Subcutaneous adipose tissue (tissue), 4 donors: Measurements from ENCODE around the gene ANXA4. TPM values are rescaled to one million over a fixed set of nuclear protein-coding genes. Genes with fewer than 3 reads are reported as not detected.

Experiments
- total RNA-seq, 4 donors: library from RNA; depleted of rRNA; stranded (reverse); fragments of >200 nt; gene quantifications; one replicate each; pipeline ENCODE4 v1.1.0, GENCODE V29; 2016
- TF ChIP-seq, protein P1 (sequence below): fragments of 450-650 bp; IDR thresholded peaks from one replicate; pipeline ENCODE4 v1.5.1; 2016; ENCODE audit warnings: low read depth, mild to moderate bottlenecking, control low read depth, antibody characterized with exemption, moderate library complexity

ANXA4 gene
- total RNA-seq, 4 donors from 2014 or later, result 47.5 to 102 (median 71.0) TPM

DNA sequence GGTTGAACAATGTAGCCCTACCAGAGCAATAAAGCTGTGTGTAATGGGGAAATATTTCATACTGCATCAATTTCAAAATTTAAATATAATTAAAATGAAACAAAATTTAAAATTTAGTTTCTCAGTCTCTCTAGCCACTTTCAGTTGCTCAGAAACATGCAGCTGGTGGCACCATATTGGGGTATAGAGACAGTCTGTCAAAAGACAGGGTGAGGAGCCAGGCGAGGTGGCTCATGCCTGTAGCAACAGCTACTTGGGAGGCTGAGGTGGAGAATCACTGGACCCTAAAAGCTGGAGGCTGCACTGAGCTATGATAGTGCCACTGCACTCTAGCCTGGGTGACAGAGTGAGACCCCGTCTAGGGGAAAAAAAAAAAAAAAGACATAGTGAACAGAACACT lies 20.1 kb downstream of the ANXA4 start:
- TF ChIP-seq, protein P1, sequence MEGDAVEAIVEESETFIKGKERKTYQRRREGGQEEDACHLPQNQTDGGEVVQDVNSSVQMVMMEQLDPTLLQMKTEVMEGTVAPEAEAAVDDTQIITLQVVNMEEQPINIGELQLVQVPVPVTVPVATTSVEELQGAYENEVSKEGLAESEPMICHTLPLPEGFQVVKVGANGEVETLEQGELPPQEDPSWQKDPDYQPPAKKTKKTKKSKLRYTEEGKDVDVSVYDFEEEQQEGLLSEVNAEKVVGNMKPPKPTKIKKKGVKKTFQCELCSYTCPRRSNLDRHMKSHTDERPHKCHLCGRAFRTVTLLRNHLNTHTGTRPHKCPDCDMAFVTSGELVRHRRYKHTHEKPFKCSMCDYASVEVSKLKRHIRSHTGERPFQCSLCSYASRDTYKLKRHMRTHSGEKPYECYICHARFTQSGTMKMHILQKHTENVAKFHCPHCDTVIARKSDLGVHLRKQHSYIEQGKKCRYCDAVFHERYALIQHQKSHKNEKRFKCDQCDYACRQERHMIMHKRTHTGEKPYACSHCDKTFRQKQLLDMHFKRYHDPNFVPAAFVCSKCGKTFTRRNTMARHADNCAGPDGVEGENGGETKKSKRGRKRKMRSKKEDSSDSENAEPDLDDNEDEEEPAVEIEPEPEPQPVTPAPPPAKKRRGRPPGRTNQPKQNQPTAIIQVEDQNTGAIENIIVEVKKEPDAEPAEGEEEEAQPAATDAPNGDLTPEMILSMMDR, result no peak

DNA sequence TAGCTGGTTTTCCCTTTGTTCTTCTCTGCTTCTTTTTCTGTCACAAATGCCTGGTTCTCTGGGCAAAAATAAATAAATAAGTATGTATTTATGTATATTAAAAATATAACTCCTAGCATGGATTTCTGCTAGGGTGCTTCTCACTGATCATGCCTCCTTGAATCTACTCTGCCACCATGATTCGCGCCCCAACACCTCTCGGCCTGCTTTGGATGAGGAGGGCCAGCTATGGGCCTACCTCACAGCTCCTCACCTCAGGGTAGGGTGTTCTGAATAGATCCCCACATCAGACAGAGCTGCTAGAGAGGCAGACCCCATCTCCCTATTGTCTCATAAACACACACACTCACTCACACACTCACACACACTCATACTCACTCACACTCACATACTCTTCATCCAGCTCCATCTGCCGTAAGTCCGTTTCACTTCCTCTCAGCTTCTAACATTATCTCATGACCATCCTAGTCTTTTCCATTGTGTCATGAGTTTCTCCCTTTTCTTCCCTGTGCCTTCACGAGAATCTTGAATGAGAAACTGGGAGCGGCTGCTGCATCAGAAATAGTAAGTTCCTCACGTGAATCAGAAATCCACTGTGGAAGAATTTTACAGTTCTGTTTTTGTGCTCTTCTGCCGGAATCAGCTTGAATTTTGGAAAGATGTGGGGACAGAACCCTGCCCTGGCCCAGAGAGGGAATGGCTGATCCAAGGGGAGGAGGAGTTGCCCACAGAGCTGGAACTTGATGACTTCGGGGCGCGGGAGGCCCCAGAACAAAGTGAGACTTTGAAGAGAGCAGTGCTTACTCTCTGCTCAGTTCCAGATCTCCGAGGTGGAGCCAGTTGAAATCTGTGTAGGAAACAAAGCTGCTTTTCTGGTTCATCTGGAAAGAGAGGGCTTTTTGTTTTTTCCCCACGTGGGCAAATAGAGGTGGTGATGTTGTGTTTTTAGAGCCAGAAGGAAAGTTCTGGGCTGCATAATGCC lies 20.9 kb downstream of the ANXA4 start:
- TF ChIP-seq, protein P1, result no peak

DNA sequence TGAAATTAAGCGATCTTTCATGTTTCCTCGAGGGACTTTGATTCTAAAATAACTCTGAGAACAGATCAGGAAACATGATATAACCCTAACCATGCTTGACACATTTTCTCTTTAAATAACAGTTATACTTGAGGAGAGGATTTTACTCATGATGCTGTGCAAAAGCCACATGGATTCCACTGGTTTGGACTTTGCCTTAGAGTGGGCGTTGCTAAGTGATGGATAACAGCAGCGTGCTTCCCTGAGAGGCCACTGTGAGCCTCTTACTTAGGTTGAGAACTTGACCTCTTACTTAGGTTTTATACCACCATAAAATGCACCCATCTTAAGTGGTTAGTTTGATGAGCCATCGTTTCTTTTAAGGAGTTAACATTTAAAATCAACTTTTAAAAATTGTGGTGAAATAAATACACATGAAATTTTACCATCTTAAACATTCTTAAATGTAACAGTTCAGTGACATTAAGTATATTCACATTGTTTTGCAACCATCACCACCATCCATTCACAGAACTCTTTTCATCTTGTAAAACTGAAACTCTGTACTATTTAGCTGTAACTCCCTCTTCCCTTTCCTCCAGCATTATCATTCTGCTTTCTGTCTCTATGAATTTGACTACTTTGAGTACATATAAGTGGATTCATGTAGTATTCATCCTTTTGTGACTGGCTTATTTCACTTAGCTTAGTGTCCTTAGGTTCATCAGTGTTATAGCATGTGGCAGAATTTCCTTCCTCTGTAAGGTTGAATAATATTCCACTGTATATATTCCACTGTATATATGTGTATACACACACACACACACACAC lies 22.6 kb downstream of the ANXA4 start:
- TF ChIP-seq, protein P1, result no peak

DNA sequence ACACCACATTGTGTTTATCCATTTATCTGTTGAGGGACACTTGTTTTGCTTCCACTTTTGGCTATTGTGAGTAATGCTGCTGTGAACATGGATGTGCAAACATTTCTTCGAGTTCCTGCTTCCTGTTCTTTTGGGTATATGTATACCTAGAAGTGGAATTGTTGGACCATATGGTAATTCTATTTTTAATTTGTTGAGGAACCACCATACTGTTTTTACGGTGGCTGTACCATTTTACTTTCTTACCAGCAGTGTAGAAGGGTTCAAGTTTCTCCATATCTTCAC lies 23.1 kb downstream of the ANXA4 start:
- TF ChIP-seq, protein P1, result no peak

DNA sequence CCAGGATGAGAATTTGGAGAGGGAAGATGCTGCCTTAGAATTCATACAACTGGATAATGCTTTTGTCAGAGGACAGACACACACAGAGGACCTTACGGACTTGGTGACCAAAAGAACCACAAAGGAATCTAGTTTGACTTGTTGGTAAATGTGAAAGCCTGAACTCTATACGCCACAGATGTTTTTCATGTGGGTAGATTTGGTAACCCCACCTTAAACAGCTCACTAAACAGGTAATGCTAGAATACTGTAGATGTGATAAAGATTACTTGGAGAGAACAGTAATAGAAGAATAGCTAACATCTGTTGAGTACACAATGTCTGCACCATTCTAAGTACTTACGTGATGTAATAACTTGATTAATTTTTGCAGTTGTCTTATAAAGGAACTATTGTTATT lies 24.1 kb downstream of the ANXA4 start:
- TF ChIP-seq, protein P1, result no peak

DNA sequence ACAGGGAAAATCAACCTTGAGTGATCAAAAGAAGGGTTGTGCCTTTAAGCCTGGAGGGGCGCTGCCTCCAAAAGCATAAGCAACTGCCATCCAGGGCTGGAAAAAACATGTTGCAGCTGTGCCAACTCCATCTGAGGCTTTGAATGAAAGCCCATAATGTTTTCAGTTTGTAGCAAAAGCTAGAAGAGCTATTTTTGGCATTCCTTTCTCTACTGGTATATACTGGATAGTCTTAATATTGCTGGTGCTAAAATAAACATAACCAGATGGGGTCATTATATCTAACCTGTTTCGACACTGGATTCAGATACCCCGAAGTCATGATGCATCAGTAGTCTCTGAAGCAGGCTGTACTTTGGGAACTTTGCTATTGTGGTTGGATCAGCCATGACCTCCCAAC lies 25.1 kb downstream of the ANXA4 start:
- TF ChIP-seq, protein P1, result no peak

DNA sequence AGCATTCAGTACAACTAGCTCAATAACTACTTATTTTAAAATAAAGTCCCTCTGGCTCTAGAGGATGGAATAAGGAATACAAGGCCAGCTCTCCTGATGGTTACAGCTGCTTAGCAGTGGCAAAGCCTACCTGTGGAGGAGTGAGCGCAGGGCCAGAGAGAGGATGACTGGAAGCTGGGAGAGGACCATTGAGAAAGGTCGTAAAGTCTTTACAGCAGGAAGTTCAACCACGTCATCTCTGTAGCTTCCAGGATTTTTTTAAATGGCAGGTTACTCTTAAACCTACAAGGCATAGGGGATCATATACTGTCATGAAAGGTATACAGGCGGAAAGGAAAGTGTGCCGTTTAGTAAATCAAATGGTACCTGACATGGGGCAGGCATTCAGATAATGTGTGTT lies 26.3 kb downstream of the ANXA4 start:
- TF ChIP-seq, protein P1, result no peak
